ENCODE data around the gene NR0B1.

NR0B1 gene, protein sequence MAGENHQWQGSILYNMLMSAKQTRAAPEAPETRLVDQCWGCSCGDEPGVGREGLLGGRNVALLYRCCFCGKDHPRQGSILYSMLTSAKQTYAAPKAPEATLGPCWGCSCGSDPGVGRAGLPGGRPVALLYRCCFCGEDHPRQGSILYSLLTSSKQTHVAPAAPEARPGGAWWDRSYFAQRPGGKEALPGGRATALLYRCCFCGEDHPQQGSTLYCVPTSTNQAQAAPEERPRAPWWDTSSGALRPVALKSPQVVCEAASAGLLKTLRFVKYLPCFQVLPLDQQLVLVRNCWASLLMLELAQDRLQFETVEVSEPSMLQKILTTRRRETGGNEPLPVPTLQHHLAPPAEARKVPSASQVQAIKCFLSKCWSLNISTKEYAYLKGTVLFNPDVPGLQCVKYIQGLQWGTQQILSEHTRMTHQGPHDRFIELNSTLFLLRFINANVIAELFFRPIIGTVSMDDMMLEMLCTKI

DNA sequence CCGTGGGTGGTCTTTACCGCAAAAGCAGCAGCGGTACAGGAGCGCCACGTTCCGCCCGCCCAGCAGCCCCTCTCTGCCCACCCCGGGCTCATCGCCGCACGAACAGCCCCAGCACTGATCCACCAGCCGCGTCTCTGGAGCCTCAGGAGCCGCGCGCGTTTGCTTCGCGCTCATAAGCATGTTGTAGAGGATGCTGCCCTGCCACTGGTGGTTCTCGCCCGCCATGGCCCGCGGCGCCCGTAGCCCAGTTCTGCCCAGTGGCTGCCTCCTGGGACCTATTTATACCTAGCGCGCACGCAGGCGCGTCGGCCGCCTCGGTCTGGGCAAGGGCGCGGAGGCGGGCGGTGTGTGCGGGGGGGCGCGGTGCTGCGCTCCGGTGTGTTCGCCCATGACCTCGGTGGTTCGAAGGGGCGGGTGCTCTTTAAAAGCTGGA, at the start of gene NR0B1:
Gene NR0B1 (minus strand): TSS at position 252 of the 433 bp plus-strand sequence. CDS start 27 bp downstream, at position 225.
- DNase-seq (ENCODE audit: low read depth in 2 of 2), result no peak

DNA sequence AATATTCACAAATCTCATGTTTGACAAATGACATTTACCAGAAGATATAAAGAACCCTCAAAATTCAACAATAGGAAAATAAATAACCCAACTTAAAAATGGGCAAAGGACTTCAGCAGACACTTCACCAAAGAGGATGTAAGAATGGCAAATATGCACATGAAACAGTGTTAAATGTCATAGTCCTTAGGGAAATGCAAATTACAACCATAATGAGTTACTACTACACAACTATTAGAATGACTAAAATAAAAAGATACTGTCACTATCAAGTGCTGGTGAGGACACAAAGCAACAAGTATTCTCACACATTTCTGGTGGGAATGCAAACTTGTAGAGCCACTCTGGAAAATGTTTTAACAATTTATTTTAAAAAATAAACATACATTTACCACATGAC, 40.8 kb upstream of the NR0B1 start:
- DNase-seq (ENCODE audit: low read depth in 2 of 2), result no peak

DNA sequence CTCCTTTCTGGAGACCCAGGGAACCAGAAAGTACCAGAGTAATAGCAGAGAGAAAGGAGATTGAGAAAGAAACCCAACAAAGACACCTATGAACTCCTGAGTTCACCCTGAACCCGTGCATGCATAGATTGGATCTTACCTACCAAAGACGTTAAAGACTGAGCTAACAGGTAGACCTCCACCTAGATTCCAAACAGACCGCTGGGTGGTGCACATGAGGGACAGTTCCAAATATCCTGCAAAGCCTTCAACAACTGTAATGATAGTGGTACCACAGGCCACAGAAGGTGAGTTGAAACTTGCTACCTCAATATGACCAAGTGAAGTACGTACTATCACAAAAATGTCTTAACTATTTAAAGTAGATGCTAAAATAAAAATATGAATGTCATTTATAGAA, 34.0 kb upstream of the NR0B1 start:
- DNase-seq (ENCODE audit: low read depth in 2 of 2), result no peak

DNA sequence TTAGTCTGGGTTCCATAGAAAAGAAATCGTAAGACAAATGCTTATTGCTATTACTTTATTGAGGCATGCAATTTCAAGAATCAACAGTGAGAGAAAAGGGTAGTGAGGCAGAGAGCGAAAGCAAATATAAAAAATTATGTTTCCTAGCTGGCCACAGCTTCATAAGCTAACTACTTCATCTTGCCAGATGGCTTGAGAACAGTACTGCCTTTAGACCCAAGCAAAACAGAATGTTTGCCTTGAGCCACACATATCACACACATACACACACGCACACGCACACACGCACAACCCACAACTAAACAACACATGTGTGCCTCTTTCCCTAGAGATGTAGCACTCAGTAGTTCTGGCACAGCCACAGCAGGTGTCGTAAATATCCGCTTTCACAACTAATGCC, 31.6 kb upstream of the NR0B1 start:
- DNase-seq (ENCODE audit: low read depth in 2 of 2), result no peak

DNA sequence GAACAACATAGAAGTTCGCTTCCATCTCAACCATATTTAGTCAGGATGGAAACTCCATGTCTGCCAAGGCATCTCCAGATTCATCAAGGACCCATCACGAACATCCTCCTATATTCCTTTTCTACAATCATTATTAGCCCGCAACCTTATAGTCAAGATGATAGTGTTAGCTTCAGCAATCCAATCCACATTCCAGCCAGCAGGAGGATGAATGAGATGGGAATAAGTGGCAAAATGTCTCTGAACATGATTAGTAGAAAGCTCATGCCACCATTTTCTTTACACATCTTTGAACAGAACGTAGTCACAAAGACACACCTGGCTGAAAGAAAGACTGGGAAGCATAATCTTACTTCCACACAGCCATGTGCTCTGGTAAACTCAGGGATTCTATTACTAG, 18.6 kb upstream of the NR0B1 start:
- no peak for DNase-seq (ENCODE audit: low read depth in 2 of 2)

DNA sequence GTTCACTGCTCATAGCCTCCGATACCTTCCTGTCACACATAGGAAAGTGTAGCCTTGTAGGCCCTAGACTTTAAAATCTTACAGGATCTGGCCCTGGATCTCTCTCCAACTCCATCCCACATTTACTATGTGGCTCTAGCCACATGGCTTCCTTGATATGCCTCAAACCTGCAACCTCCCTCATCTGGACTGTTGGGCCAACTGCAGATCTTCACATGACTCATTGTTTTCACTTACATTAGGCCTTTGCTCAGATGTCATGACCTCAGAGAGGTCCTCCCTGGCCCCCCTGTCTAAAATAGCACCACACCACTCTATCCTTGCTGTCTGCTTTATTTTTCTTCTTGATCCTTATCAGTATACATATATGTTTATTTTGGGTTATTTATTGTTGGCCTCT, 8.1 kb upstream of the NR0B1 start:
- no peak for DNase-seq (ENCODE audit: low read depth in 2 of 2)

DNA sequence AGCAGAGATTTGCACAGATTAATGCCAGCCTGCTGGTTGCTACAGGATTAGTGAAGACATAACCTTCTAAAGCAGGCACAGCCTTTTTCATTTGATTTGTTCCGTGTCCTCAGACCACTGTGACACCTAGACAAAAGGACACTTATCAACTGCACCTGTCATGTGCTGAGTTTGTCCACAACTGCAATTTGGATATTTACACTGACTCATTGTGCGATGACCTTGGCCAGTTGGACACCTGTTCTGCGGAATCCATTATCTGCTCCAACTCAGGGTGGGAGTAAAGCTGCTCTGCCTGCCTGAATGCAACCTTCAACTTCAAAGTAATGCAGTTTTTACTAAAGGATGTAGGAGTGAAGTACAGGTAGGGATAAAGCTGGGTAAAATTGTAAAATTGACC, 4.1 kb upstream of the NR0B1 start:
- DNase-seq (ENCODE audit: low read depth in 2 of 2), result no peak

DNA sequence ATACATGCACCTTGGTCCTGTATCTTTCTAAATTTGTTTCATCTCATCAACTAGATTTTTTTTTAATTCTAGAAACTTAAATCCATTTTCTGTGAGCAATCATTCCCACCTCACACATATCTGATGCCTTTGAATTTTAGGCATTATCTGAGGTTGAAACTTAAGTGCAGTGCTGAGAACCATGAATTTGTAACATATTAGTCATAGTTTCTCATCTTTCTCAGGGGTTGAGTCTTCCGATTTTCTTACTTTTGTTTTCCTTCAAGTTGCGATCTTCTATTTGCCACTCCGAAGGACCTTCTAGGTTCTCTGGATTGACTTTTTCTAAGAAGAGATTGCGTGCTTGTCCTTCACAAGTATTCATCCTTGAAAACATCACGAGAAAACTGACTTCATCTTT, 3.7 kb upstream of the NR0B1 start:
- DNase-seq (ENCODE audit: low read depth in 2 of 2), result no peak

DNA sequence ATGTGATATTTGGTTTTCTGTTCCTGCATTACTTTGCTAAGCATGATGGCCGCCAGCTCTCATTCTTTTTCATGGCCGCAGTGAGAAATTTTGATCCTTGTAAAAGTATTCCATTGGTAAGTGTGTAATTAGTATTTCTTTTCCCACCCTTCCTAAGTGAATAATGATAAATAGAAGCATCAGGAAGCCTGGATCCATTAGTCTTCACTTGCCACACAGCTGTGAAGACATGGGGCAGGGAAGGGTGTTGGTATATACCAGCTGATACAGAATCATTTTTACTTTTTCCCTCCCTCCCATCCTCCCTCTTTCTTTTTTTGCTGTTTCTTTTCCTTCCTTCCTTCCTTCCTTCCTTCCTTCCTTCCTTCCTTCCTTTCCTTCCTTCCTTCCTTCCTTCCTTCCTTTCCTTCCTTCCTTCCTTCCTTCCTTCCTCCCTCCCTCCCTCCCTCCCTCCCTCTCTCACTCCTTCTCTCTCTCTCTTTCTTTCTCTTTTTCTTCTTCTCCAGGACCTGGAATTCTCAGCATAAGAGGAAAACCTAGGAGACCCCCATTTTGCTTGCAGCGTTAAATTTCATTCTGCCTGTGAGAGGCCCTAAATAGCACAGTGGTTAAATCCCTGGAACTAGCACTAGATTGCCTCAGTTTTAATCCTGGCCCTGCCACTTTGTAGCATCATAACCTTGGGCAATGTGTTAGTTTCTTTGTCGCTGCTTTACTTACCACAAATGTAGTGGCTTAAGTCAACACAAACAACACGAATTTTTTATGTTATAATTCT, 1.4 kb upstream of the NR0B1 start:
- DNase-seq (ENCODE audit: low read depth in 2 of 2), result no peak

DNA sequence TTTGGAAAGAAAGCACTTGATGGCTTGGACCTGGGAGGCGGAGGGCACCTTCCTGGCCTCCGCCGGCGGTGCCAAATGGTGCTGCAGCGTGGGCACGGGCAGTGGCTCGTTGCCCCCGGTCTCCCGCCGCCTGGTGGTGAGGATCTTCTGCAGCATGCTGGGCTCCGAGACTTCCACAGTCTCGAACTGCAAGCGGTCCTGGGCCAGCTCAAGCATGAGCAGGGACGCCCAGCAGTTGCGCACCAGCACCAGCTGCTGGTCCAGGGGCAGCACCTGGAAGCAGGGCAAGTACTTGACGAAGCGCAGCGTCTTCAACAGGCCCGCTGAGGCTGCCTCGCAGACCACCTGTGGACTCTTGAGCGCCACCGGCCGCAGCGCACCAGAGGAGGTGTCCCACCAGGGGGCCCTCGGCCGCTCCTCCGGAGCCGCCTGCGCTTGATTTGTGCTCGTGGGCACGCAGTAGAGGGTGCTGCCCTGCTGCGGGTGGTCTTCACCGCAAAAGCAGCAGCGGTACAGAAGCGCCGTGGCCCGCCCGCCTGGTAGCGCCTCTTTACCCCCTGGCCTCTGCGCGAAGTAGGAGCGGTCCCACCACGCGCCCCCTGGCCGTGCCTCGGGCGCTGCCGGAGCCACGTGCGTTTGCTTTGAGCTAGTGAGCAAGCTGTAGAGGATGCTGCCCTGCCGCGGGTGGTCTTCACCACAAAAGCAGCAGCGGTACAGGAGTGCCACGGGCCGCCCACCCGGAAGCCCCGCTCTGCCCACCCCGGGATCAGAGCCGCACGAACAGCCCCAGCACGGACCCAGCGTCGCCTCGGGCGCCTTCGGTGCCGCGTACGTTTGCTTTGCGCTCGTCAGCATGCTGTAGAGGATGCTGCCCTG, 689 bp downstream of the NR0B1 start:
- DNase-seq (ENCODE audit: low read depth in 2 of 2), result no peak

DNA sequence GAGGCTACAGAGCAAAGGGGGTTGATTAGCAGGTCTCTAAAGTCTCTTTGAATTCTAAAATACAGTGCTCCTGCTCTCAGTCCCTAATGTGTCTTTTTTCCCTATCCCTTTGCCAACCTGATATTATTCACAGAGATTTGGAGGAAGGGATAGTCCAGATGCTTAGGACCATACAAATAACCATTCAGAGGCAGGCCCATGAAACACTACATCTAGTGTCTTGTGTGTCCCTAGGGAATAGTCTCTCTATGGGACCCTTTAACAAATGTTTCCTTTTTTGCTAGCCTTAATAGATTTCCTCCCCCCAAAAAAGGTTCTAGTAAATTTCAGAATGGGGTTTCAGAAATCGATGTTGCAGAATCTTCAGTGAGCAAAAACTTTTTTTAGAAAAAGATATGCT, 1.7 kb downstream of the NR0B1 start:
- no peak for DNase-seq (ENCODE audit: low read depth in 2 of 2)

DNA sequence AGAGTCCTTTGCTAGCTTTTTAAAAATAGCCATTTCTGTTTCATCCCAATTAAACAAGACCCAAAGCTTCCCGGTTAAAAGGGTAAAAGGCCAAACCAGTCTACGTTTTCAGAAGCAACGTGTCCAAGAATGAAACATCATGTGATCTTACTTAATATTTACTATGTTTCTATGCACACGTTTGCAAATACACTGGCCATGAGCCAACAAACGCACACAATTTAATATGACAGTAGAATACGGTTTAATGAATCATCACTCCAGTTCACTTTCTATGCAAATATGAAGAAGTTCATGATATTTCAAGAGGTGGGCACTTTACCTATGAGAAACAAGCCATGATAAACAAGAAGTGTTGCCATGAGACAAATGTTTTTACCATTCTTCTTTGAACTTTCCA, 4.3 kb downstream of the NR0B1 start:
- no peak for DNase-seq (ENCODE audit: low read depth in 2 of 2)

DNA sequence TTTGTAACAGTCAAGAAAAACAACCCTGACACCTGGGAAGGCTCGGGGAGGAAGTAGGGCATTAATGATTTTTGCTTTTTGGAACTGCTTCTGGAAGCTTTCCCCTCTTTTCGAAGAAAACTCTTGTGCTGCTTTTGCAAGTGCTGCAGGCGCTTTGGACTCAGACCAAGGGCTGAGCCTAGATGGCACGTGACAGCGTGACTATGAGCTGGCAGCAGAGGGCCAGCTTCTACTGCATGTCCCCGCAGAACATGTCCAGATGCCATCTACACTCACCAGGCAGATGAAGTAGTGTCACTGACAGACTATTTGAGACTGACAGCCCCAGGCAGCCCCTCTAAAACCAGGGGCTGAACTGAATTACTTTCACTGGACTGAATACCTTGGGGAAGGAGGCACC, 6.2 kb downstream of the NR0B1 start:
- no peak for DNase-seq (ENCODE audit: low read depth in 2 of 2)

DNA sequence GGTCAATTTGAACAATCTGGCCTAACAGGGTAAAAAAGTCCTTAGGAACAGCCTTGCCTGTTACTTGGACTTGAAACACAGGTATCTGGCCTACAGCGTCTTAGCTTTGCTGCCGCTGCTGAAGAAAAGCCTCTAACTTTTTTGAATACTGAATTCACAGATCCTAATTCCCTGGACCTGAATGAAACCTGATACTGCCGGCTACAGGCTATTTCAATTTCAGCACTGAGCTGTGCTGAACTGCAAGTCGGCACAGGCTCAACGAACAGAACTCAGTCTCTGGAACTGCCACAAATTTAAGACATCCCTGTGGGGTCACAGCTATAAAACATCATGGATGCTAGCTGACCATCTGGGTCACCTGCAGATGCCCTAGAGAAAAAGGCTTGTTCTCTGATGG, 7.2 kb downstream of the NR0B1 start:
- DNase-seq (ENCODE audit: low read depth in 2 of 2), result no peak

DNA sequence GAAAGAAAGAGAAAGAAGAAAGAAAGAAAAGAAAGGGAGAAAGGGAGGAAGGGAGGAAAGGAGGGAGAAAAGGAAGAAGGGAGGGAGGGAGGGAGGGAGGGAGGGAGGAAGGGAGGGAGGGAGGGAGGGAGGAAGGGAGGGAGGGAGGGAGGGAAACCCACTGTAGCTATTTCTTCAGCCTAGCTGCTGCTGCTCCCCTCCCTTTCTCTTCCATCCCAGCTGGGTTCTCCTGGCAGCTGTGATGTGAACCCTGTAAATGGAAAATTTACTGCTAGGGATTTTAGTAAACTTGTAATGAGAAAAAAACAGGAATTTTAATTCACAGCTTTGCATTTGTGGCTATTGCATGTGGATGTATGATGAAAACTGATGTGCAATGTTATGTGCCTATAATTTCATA, 8.0 kb downstream of the NR0B1 start:
- no peak for DNase-seq (ENCODE audit: low read depth in 2 of 2)

DNA sequence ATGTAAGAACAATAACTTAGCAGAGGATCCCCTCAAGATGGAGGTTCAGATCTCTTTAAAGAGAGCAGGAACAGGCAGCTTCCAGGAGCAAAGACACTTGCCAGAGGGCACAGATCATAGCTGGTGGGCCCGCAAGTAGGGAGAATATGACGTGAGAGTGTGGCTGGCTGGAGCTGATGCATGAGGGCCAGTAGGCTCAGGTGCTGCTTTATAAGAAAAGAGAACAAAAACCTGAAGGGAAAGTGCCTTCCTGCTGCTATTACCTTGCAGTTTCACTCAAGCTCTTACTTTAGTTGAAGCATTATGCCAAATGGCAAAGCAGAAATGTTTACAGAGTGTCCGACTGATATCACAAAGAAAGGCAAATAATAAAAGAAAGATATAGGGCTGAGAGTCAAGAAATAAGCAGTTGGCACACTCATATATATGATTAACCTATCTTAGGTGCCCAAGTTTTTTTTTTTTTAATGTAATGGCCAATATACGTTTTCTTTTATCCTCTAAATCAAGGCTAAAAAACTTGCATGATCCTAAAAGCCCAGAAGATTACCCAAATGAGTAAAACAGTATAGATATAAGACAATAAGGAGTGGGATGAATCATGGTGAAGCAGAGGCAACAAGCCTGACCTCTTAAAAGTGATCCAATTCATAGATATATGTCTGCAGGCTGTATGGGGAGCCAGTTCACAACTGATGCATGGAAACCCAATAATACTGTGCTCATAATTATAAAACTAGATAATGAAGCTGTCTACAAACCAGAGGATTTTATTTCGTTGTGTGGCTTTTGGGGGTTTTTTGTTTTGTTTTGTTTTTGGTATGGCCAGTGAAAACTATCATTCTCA, 12.6 kb downstream of the NR0B1 start:
- DNase-seq (ENCODE audit: low read depth in 2 of 2), result no peak

DNA sequence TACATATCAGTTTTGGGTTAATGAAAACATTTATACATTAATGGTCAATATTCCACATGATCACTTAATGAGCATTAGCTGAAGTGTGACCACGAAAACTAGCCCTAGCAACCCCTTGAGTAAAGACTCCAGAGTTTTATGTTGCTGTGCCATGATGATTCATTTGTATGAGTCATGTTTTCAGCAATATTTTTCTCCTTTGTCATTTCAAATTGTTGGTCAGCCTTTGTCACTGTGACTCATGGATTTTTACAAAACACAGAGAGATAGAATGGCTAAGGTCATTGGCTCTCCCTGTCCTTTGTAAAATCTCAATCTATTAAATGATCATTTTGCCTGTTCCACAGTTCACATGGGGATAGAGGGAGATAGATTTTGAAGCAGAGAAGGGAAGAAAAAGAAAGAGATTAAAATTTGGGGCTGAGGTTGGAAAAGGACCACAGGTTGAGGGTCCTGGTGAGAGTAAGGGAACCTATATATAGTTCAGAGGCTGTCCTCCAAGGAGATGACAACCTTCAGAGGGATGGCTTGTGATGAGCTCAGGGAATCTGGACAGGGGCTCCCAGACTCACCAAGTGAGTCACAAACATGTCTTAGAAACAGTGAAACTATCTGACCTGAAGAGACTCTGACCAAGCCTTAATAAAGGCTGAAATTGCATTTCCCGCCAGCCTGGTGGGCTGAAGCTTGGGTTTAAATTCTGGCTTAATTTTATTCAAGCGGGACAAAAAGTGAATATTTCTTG, 25.6 kb downstream of the NR0B1 start:
- DNase-seq (ENCODE audit: low read depth in 2 of 2), result no peak

DNA sequence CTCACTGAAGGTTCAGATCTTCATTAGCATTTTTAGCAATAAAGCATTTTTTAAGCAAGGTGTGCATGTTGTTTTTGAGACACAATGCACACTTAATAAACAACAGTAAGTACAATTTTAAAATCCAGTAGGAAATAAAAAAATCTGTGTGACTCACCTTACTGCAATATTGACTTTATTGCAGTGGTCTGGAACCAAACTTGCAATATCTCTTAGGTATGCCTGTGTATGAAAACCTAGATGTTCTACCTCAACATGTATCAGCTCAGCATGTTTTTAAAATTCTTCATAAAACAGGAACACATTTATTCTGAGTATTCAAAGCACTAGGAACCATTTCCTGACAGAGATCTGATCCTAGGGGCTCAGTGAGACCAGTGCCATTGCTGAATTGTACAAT, 26.7 kb downstream of the NR0B1 start:
- no peak for DNase-seq (ENCODE audit: low read depth in 2 of 2)

DNA sequence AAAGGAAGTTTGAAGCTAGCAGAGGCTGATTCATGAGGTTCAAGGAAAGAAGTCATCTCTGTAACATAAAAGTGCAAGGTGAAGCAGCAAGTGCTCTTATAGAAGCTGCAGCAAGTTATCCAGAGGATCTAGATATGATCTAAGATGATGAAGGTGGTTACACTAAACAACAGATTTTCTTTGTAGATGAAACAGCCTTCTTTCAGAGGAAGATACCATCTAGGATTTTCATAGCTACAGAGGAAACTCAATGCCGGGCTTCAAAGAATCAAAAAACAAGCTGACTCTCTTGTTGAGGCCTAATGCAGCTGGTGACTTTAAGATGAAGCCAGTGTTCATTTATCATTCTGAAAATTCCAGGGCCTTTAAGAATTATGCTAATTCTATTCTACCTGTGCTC, 28.8 kb downstream of the NR0B1 start:
- DNase-seq (ENCODE audit: low read depth in 2 of 2), result no peak

DNA sequence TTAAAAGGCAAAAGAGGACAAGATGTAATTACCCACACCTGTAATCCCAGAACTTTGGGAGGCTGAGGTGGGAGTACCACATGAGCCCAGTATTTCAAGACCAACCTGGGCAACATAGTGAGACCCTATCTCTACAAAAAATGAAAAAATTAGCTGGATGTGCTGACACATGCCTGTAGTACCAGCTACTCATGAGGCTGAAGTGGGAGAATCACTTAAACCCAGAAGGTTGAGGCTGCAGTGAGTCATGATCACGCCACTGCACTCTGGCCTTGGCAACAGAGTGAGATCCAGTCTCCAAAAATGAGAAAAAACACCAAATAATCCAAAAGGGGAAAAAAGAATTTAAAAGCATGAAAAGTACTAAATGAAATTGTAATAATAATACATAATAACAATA, 30.8 kb downstream of the NR0B1 start:
- DNase-seq (ENCODE audit: low read depth in 2 of 2), result no peak

DNA sequence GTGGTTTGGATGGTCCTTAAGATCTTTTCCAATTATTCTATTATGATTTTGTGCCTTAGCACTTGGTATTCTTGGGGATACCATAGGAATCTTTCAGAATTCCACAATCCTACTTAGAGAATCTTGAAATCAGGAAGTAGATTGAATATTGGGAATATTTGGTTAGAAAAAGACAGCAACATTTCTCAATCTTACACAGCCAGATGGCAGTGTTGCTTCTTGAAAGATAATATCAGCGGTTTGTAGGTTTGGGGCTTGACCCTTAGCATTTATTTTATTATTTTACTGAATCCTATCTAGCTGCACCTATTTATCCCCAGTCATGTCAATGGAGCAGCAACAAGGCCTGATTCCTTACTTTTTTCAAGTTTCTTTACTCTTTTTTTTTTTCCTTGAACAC, 33.7 kb downstream of the NR0B1 start:
- DNase-seq (ENCODE audit: low read depth in 2 of 2), result no peak

Data from activated CD8-positive, alpha-beta memory T cell treated with anti-CD3 and anti-CD28 coated beads for 4 hours (primary cell).